B cell (primary cell): ENCODE data around the gene EXOC6B.

Experiments
- EZH2 ChIP-seq: IDR thresholded peaks from 2 replicates; pipeline ENCODE4 v1.6.1; 2012; ENCODE audit warnings: borderline replicate concordance, low read depth, mild to moderate bottlenecking, moderate library complexity, low read length; ENCODE audit not compliant: insufficient read depth, poor library complexity, severe bottlenecking
- TF ChIP-seq, protein P1 (sequence below): fragments of 200-600 bp; IDR thresholded peaks from one replicate; pipeline ENCODE4 v1.8.0; 2022; ENCODE audit warnings: antibody characterized with exemption, mild to moderate bottlenecking

GRCh38 chr2:72809095-72809494 is 16.7 kb downstream of the EXOC6B start:
- TF ChIP-seq, protein P1, sequence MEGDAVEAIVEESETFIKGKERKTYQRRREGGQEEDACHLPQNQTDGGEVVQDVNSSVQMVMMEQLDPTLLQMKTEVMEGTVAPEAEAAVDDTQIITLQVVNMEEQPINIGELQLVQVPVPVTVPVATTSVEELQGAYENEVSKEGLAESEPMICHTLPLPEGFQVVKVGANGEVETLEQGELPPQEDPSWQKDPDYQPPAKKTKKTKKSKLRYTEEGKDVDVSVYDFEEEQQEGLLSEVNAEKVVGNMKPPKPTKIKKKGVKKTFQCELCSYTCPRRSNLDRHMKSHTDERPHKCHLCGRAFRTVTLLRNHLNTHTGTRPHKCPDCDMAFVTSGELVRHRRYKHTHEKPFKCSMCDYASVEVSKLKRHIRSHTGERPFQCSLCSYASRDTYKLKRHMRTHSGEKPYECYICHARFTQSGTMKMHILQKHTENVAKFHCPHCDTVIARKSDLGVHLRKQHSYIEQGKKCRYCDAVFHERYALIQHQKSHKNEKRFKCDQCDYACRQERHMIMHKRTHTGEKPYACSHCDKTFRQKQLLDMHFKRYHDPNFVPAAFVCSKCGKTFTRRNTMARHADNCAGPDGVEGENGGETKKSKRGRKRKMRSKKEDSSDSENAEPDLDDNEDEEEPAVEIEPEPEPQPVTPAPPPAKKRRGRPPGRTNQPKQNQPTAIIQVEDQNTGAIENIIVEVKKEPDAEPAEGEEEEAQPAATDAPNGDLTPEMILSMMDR: no peak
- TF ChIP-seq EZH2: no peak
